Activated CD4-positive, CD25-positive, alpha-beta regulatory T cell treated with anti-CD3 and anti-CD28 coated beads, Interleukin-2, amount 50 U/mL, for 72 hours (primary cell): ENCODE data around the gene TMEM222.

Experiments
- DNase-seq: peaks from one replicate; pipeline ENCODE4 v3.0.0; 2021

TMEM222 gene

DNA sequence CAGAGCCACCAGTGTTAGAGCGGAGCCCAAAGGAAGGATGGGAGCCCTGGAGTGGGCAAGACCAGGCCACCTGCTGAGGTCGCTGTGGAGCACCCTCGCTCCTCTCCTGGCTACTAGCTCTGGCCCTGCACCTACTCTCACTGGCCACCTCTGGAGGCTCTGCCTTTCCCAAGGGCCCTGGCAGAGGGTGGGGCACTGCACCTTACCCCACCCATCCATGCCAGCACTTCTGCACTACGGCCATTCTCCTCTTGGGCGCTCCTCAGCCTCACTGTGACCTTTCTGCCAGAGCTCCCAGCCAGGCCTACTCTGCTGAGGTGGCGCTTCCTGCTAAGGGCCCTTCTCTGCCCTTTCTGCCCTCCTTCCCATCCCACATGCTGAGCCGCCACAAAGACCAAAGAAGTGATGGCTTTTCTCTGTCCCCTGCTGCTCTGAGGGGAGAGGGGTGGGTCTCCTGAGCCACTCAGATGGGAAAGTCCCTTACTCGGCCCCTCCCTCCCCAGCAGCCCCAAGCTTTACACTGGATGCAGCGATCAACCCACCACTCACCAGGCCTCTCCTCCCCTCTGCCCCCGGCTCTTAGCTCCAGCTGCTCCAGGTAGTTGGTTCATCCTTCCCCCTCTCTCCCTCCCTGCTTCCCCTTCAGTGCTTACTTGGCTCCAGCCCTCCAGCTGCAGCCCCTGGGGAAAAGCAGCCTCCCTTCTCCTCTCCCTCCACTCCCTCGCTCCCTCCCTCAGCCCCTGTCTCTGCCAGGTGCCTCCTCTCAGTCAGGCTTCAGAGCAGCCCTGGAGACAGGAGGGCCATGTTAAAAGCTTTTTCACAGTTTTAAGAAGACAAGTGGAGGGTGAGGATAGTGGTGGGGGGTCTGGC lies 14.8 kb upstream of the TMEM222 start:
- DNase-seq = no peak

DNA sequence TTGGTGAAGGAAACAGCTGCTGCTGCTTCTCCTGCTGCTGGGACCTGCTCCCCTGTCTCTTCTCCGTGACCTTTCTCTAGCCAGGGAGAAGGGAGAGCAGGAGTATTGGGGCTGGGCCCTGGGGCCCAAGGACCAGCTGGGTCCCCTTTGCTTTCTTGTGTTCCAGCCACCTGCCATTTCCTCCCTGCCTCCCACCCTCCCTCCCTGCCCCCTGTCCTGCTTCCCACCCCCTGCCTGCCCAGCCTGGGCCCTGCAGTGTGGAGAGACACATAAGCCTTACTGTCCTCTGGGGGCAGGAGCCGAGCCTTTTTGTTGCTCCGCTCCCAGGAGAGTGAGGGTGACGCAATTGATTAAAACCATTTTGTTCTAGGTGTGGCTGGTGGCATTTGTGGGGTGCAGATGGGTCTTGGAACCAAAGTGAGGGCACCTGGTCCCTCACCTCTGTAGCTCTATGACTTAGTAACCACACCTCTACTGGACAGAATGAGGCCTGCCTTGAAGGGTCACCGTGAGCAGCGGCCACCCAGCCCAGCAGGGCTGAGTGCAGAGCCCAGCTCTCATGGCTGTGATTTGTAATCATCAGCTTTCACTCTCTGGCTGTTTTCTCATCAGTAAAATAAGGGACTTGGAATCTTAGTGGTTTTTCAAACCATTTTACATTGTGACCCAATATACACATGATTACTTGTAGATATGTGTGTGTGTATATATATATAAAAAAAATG lies 13.9 kb upstream of the TMEM222 start:
- no peak for DNase-seq

GRCh38 chr1:27314169-27314568 lies 7.8 kb upstream of the TMEM222 start:
- DNase-seq = no peak

GRCh38 chr1:27314737-27315136 lies 7.2 kb upstream of the TMEM222 start:
- DNase-seq = no peak

DNA sequence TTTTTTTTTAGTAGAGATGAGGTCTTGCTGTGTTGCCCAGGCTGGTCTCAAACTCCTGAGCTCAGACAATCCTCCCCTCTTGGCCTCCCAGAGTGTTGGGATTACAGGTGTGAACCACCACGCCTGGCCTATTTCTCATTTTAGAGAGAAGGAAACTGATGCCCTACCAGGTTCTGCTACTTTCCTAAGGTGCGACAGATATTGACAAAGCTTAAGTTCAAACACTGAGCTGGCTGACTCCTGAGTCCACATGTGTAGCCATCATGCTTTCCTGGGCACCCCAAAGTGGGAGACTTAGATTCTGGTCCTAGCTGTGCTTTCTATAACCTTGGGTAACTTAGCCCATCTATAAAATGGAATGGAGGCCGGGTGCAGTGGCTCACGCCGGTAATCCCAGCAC lies 5.1 kb upstream of the TMEM222 start:
- no peak for DNase-seq

DNA sequence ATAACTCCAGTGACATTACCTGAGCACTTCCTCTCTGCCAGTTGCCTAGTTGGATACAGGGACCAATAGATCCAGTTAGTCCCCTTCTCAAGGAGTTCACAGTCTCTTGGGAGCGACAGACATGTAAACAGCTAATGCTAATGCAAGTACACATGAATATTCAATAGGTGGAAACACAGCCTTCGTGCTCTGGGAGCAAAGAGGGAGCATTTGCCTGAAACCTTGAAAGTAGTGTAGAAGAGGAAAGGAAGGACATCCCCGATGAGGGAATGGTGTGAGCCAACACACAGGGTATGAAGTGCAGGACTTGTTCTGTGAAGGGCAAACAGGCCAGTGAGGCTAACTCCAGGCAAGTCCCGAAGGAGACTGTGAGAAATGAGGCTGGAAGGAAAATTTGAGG lies 3.8 kb upstream of the TMEM222 start:
- DNase-seq = no peak

- no peak for DNase-seq
Observed at GRCh38 chr1:27318596-27318995, 3.4 kb upstream of the TMEM222 start.

DNA sequence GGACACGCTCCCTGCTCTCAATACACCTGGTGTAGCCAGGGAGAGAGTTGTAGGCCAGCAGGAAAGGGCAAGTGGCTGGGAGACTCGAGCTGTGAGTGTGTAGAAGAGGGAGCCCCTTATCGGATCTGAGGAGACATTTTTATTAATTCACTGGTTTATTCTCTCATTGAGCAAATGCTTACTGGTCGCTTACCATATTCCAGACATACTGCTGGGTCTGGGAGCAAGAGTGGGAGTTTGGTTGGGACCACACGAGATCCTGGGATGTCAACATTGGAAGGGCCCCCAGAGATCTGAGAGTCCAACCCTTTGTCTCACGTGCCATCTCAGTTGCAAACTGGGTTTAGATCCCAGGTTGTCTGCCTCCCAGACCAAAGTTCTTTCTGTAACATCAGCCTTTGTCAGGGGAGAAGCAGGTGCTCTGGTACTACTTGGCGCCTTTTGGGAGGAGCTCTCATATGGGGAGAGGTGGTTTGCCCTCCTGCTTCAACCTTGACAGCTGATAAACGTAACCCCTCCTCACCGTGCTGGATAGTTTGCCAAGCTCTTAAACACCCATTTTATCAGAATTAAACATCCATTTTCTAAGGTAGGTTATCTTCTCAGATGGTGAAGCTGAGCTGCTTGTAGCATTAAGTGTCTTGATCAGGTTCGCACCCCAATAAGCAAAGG lies 742 bp downstream of the TMEM222 start:
- no peak for DNase-seq

DNA sequence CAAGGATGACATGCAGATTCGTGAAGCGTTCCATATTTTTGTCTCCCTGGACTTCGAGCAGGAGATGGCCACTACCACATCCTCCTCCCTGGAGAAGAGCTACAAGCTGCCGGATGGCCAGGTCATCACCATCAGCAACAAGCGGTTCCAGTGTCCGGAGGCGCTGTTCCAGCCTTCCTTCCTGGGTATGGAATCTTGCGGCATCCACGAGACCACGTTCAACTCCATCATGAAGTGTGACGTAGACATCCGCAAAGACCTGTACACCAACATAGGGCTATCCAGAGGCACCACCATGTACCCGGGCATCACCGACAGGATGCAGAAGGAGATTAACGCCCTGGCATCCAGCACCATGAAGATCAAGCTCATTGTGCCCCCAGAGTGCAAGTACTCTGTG lies 3.3 kb downstream of the TMEM222 start:
- DNase-seq = no peak

DNA sequence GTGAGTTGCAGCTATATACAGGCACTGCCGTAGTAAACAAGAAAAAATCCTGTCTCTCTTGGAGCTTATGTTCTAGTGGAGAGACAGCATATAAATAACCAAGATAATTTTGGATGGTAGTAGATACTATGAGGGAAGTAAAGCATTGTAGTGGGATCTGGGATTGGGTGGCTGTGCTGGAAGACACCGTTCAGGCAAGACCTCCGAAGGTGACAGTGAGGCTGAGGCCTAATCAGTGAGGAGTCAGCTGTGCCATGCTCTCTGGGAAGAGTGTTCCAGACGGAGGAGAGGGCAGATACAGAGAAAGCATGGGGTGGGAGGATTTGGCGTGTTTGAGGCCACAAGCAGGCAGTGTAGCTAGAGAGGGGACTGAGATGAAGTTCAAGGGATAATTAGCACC lies 6.0 kb downstream of the TMEM222 start:
- DNase-seq = no peak

GRCh38 chr1:27330786-27331185 lies 8.8 kb downstream of the TMEM222 start:
- DNase-seq = no peak

DNA sequence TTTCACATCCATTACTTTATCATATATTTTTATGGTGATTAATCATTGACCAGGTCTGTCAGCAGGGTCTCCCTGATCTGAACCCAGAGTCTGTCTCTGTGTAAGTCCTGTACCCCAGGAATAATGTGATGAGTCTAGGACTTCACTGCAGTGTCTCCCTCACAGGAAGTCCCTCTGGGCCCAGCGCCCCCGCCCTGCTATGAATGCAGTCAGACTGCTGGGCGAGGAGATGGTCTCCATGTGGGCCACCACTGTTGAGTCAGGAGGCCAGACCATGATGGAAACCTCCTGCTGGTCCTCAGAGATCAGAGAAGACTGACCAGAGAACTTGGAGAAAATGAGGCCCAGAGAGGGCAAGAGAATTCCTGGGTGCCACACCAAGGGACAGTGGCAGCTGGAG lies 9.5 kb downstream of the TMEM222 start:
- no peak for DNase-seq

DNA sequence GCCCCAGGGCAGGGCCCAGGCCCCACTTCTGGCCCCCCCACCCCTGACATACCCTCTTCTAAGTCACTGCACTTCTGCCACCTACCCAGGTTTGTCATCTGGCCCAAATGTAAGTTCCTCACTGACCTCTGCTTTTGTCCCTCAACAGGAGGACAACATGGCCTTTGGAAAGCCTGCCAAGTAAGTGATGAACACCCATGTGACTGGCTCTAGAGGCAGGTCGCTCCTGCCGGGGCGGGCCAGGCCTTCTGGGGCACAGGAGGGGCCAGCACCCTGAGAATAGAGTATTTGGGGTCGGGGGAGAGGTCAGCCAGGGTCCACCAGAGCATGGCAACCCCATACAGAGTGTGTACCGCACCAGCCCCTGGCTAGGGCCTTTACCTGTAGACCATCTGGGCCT lies 10.0 kb downstream of the TMEM222 start:
- no peak for DNase-seq

- DNase-seq = peak; percentile 63
Observed at GRCh38 chr1:27332536-27333281, 10.7 kb downstream of the TMEM222 start.

- DNase-seq = no peak
Observed at GRCh38 chr1:27333717-27334279, 11.8 kb downstream of the TMEM222 start.

DNA sequence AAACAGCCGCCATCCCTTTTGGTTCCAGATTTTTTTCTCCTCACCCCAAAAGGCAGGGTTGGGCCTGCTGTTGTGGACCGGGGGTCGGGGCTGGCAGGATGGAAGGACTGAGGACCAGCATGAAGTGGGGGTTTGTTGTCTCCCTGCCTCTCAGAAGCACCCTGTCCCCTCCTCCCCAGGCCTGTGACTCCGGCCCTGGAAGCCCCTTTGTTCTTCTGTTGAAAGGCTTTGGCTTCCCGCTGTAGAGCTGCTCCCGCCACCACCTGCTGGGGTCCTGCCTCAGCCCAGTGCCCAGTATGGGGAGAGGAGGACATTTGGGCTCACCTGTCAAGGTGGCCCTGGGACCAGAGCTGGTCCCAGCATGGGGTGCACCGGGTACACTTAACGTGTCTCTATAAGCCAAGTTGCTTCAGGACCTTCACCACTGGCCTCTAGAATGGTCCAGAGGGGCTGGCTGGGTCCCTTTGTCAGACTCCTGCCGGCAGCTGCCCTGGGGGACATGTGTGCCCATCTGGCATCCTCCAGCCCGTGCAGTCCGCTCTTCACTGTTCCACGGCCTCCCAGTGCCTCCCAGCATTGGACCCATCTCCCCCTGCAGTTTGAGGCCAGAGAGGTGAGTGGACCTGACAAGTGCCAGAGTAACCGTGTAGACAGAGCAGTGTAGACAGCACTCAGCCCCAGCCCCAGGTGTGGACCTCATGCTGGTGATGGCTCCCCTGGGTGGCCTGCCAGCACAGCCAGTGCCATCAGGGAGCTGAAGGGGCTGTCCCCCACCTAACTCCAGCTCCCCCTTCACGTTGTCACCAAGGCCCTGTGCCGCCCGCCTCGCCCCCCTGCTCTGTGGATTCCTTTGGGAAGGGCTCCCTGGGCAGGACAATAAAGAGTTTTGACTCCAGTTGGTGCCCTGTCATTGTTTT lies 13.8 kb downstream of the TMEM222 start:
- no peak for DNase-seq

DNA sequence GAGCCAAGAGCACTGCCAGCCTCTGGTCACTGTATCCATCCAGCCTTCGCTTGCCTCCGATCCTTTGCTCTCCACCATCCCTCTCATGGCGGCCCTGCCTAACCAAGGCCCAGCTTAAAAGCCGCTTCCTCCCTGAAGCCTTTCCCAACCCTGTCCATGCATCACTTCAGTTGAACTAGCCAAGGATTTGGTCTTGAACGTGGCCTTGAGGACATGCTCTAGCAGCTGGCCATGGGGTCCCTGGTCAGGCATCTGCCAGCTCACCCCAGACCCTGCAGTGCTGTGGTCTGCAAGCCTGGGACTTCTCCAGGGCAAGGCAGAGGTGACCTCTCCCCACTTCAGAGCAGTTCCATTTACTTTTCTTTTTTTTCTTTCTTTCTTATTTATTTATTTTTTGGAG lies 14.8 kb downstream of the TMEM222 start:
- DNase-seq = no peak

- DNase-seq = no peak
Observed at GRCh38 chr1:27338751-27339150, 16.8 kb downstream of the TMEM222 start.

DNA sequence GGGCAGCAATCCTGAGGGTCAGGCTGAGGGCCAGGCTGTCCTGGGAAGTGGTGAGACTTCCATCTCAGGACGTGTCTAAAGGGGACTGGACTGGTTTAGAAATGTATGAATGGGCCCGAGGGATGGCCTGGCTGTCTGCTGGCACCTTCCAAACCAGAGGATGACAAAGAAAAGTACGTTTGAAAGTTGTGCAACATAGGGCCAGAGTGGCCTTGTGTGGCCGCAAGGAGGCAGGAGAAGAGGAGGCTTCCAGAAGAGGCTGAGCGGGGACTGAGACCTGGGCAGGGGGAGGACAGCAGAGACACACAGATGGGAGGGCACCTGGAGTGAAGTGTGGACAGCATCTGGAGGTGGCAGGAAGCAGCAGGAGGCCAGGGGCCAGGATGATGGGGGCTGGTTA lies 17.2 kb downstream of the TMEM222 start:
- DNase-seq = no peak

GRCh38 chr1:27341525-27342252 lies 19.7 kb downstream of the TMEM222 start, which contains the start of gene SYTL1:
TSS of gene SYTL1 (plus strand) at chr1:27342022. CDS start at chr1:27345335, 3,313 bp downstream.
- DNase-seq = peak; percentile 58

GRCh38 chr1:27342391-27342777 lies 20.4 kb downstream of the TMEM222 start:
- DNase-seq = no peak
